GM12892 (cell line): ENCODE results near the gene RASSF5.

ENCODE experiments used
- POLR2A ChIP-seq: IDR thresholded peaks from 2 replicates; pipeline ENCODE4 v1.6.1; 2011; ENCODE audit warnings: low read depth, low read length, control low read depth
- TAF1 ChIP-seq: IDR thresholded peaks from 2 replicates; pipeline ENCODE4 v1.6.1; 2011; ENCODE audit warnings: low read depth, mild to moderate bottlenecking, control low read depth, low read length, borderline replicate concordance

GRCh38 chr1:206606867-206607266 lies 99.5 kb downstream of the RASSF5 start:
- TF ChIP-seq POLR2A, result no peak
- TF ChIP-seq TAF1, result no peak
